DLD1 (cell line): ENCODE measurements around the gene CARMIL1.
"Not testable (repeated sequence)": the region's sequence is repeated elsewhere in the genome, so short reads cannot be mapped to it uniquely, and the experiment has no call there.

ENCODE experiments used
- in situ Hi-C: cut with HindIII; loops from 2 replicates; pipeline ENCODE4 v1.10.0; 2017; ENCODE audit warnings: low sequenced_read_pairs

Gene CARMIL1

GRCh38 chr6:25548451-25548850 lies 269.3 kb downstream of the CARMIL1 start:
- in situ Hi-C loops = no loop called here

GRCh38 chr6:25550631-25551030 lies 271.5 kb downstream of the CARMIL1 start:
- in situ Hi-C loops = no loop called here

GRCh38 chr6:25553502-25553901 lies 274.3 kb downstream of the CARMIL1 start:
- in situ Hi-C loops = no loop called here

GRCh38 chr6:25555188-25555587 lies 276.0 kb downstream of the CARMIL1 start:
- in situ Hi-C loops = no loop called here

GRCh38 chr6:25556516-25556915 lies 277.3 kb downstream of the CARMIL1 start:
- in situ Hi-C loops = no loop called here

- in situ Hi-C loops = no loop called here
These were observed 279.1 kb downstream of the CARMIL1 start for GRCh38 chr6:25558155-25558817.

- in situ Hi-C loops = no loop called here
These were observed 281.7 kb downstream of the CARMIL1 start for GRCh38 chr6:25560865-25561264.

- in situ Hi-C loops = no loop called here
These were observed 285.8 kb downstream of the CARMIL1 start for GRCh38 chr6:25564943-25565342.

GRCh38 chr6:25570578-25570977 lies 291.4 kb downstream of the CARMIL1 start:
- in situ Hi-C loops = no loop called here

- in situ Hi-C loops = no loop called here
These were observed 297.7 kb downstream of the CARMIL1 start for GRCh38 chr6:25576919-25577318.

GRCh38 chr6:25578538-25578937 lies 299.4 kb downstream of the CARMIL1 start:
- in situ Hi-C loops = no loop called here

- in situ Hi-C loops = no loop called here
These were observed 300.3 kb downstream of the CARMIL1 start for GRCh38 chr6:25579391-25579883.

GRCh38 chr6:25579902-25580495 lies 300.8 kb downstream of the CARMIL1 start:
- in situ Hi-C loops = no loop called here

- in situ Hi-C loops = no loop called here
These were observed 302.9 kb downstream of the CARMIL1 start for GRCh38 chr6:25582101-25582500.

- in situ Hi-C loops = no loop called here
These were observed 303.9 kb downstream of the CARMIL1 start for GRCh38 chr6:25583099-25583498.

- in situ Hi-C loops = no loop called here
These were observed 304.7 kb downstream of the CARMIL1 start for GRCh38 chr6:25583906-25584305.

GRCh38 chr6:25585225-25585624 lies 306.1 kb downstream of the CARMIL1 start:
- in situ Hi-C loops = no loop called here

- in situ Hi-C loops = not testable (repeated sequence)
These were observed 306.9 kb downstream of the CARMIL1 start for GRCh38 chr6:25586119-25586518.

GRCh38 chr6:25586927-25587326 lies 307.8 kb downstream of the CARMIL1 start:
- in situ Hi-C loops = no loop called here

- in situ Hi-C loops = no loop called here
These were observed 311.8 kb downstream of the CARMIL1 start for GRCh38 chr6:25590986-25591385.

- in situ Hi-C loops = no loop called here
These were observed 318.0 kb downstream of the CARMIL1 start for GRCh38 chr6:25596928-25597818.
